CD14-positive monocyte (primary cell): ENCODE results near the gene PPP3CA. TPM values are rescaled to one million over a fixed set of nuclear protein-coding genes. Genes with fewer than 3 reads are reported as not detected.

Source experiments
- DNase-seq, 3 donors: peaks; one replicate each; pipeline ENCODE4 v3.0.0-alpha.2; 2011 to 2022
- H2AFZ ChIP-seq: 2 replicates; pipeline ENCODE4 v1.6.0; 2012; ENCODE audit warnings: mild to moderate bottlenecking, low read depth, low read length, inconsistent platforms; ENCODE audit not compliant: insufficient read depth, poor library complexity, severe bottlenecking
- H3K27ac ChIP-seq, 2 donors: 1 replicate in 1 of 2; 2 replicates in 1 of 2; pipeline ENCODE4 v1.5.1; 2012 to 2013; ENCODE audit warnings: low read length in 2 of 2, control low read depth in 1 of 2, inconsistent platforms in 1 of 2, low read depth in 1 of 2, mild to moderate bottlenecking in 1 of 2
- H3K27me3 ChIP-seq, 2 donors: one replicate each; pipeline versions ENCODE4 v1.6.0 to v1.6.1; 2011 to 2013; ENCODE audit warnings: low read length in 2 of 2; ENCODE audit not compliant: control insufficient read depth in 2 of 2, insufficient read depth in 2 of 2
- H3K36me3 ChIP-seq, 2 donors: replicated peaks in 1 of 2; 1 replicate in 1 of 2; 2 replicates in 1 of 2; pipeline versions ENCODE4 v1.5.1 to v1.6.1; 2012 to 2013; ENCODE audit warnings: low read length in 2 of 2, control low read depth in 1 of 2, inconsistent platforms in 1 of 2, mild to moderate bottlenecking in 1 of 2; ENCODE audit not compliant: insufficient read depth in 2 of 2, control insufficient read depth in 1 of 2
- H3K4me1 ChIP-seq, 2 donors: 1 replicate in 1 of 2; 2 replicates in 1 of 2; pipeline versions ENCODE4 v1.5.1 to v1.6.1; 2012 to 2013; ENCODE audit warnings: low read length in 2 of 2, control low read depth in 1 of 2, inconsistent platforms in 1 of 2, mild to moderate bottlenecking in 1 of 2, moderate library complexity in 1 of 2; ENCODE audit not compliant: insufficient read depth in 2 of 2, control insufficient read depth in 1 of 2
- H3K4me2 ChIP-seq: replicated peaks from 2 replicates; pipeline ENCODE3; 2012; ENCODE audit warnings: low read length, moderate library complexity, mild to moderate bottlenecking; ENCODE audit not compliant: poor library complexity, severe bottlenecking; ENCODE audit errors: extremely low read depth
- H3K4me3 ChIP-seq, 3 experiments: fragments of 200-600 bp in 1 of 3; sonication (generic) in 1 of 3; replicated peaks in 1 of 3; 1 replicate in 2 of 3; 2 replicates in 1 of 3; pipeline ENCODE4 v1.5.1; 2011 to 2013; ENCODE audit warnings: low read length in 3 of 3, mild to moderate bottlenecking in 3 of 3, control low read depth in 2 of 3, low read depth in 2 of 3, inconsistent platforms in 1 of 3, moderate library complexity in 1 of 3
- H3K79me2 ChIP-seq: 2 replicates; pipeline ENCODE4 v1.6.0; 2012; ENCODE audit warnings: mild to moderate bottlenecking, control low read depth, inconsistent platforms, low read length, moderate library complexity; ENCODE audit not compliant: insufficient read depth
- H3K9ac ChIP-seq: 2 replicates; pipeline ENCODE4 v1.6.0; 2017; ENCODE audit warnings: low read length, mild to moderate bottlenecking; ENCODE audit not compliant: insufficient read depth, poor library complexity, severe bottlenecking
- H3K9me3 ChIP-seq, 2 donors: replicated peaks in 1 of 2; 1 replicate in 1 of 2; 2 replicates in 1 of 2; pipeline versions ENCODE4 v1.5.1 to v1.6.1; 2012 to 2013; ENCODE audit warnings: low read length in 2 of 2, control low read depth in 1 of 2; ENCODE audit not compliant: control insufficient read depth in 1 of 2, insufficient read depth in 1 of 2
- H4K20me1 ChIP-seq: 2 replicates; pipeline ENCODE4 v1.6.0; 2012; ENCODE audit warnings: mild to moderate bottlenecking, low read length, control low read depth, moderate library complexity; ENCODE audit not compliant: insufficient read depth
- H3K27ac Mint-ChIP-seq, 7 donors: one replicate each; pipeline ENCODE4 v1.8.0; 2020; ENCODE audit warnings: mild to moderate bottlenecking in 7 of 7, mixed read lengths in 7 of 7, moderate library complexity in 6 of 7, inconsistent platforms in 2 of 7
- H3K27me3 Mint-ChIP-seq, 3 donors: one replicate each; pipeline ENCODE4 v1.8.0; 2021 to 2022; ENCODE audit warnings: low read depth in 3 of 3, mild to moderate bottlenecking in 3 of 3, mixed read lengths in 3 of 3, moderate library complexity in 3 of 3, inconsistent platforms in 1 of 3
- H3K36me3 Mint-ChIP-seq, 2 donors: one replicate each; pipeline ENCODE4 v1.8.0; 2020; ENCODE audit warnings: mixed read lengths in 2 of 2, inconsistent platforms in 1 of 2, mild to moderate bottlenecking in 1 of 2
- H3K4me1 Mint-ChIP-seq: one replicate; pipeline ENCODE4 v1.8.0; 2020; ENCODE audit warnings: mild to moderate bottlenecking, mixed read lengths
- H3K4me3 Mint-ChIP-seq, 2 donors: one replicate each; pipeline ENCODE4 v1.8.0; 2020; ENCODE audit warnings: mild to moderate bottlenecking in 2 of 2, mixed read lengths in 2 of 2, moderate library complexity in 1 of 2
- H3K9me3 Mint-ChIP-seq, 7 donors: one replicate each; pipeline ENCODE4 v1.8.0; 2020 to 2022; ENCODE audit warnings: mixed read lengths in 7 of 7, mild to moderate bottlenecking in 6 of 7, moderate library complexity in 6 of 7, inconsistent platforms in 2 of 7
- WGBS: methylation state at CpG from one replicate; pipeline ENCODE4 v1.1.5; 2013; ENCODE audit warnings: missing lambda C conversion rate; ENCODE audit not compliant: insufficient coverage; 5-methylcytosine and 5-hydroxymethylcytosine counted together
- intact Hi-C, 2 donors: fragments of 100-400 bp; cut with micrococcal nuclease; formaldehyde crosslinking; loops; one replicate each; pipeline versions ENCODE4 v1.15.0 to v1.15.1; 2023
- polyA plus RNA-seq, 3 donors: library from polyadenylated mRNA; depleted of rRNA in 1 of 3; unstranded in 2 of 3; stranded (reverse) in 1 of 3; fragments of 300-500 nt in 2 of 3; fragments of >200 nt in 1 of 3; fragmentation: Illumina TruSeq in 2 of 3; gene quantifications; 1 replicate in 2 of 3; 2 replicates in 1 of 3; pipeline ENCODE4 v1.2.3, GENCODE V29; 2012 to 2021
- TF ChIP-seq, protein P1 (sequence below): fragments of 200-600 bp; IDR thresholded peaks from one replicate; pipeline ENCODE4 v1.8.0; 2022; ENCODE audit warnings: antibody characterized with exemption, mild to moderate bottlenecking

Gene PPP3CA
- polyA plus RNA-seq, 3 donors, result 5.1 to 9.7 (median 8.9) TPM

DNA sequence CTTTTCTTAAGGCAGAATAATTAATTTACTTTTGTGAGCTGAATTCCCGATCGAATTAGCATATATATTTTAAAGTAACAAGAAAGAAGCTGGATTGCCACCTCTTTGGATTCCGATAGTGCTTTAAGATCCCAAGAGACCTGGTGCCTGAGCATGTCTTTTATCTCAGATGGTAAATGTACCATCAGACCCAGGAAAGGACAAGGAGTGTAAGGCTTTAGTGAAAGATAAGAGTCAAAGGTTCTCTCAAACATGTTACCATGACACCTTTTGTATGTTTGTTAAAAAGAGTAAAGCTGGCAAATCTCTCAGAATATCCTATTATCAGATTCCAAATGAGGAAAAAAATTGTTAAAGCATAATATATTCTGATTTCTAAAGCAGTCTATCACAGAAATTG is 198.8 kb downstream of the PPP3CA start:
- Histone ChIP-seq H3K27ac (no peak overlapping the region), H3K9me3 (no peaks in the 10 kb centered on the region), H3K79me2 (no peaks in the 10 kb centered on the region), H3K4me1 (no peaks in the 10 kb centered on the region), H4K20me1 (peaks cover 59% of the 10 kb centered on the region), H3K4me2 (no peak overlapping the region), H3K4me3 (no peak overlapping the region), H2AFZ (no peak overlapping the region), H3K9ac (no peak overlapping the region), H3K36me3 (no peaks in the 10 kb centered on the region), H3K27me3 (no peaks in the 10 kb centered on the region)
- no peak overlapping the region for H3K4me3 Mint-ChIP-seq
- peaks cover 6% of the 10 kb centered on the region for H3K4me1 Mint-ChIP-seq
- 100% methylated on average over 1 of the region's 3 CpGs for WGBS
- peaks cover 0 to 2% of the 10 kb centered on the region in 2 donors for H3K36me3 Mint-ChIP-seq
- H3K27ac Mint-ChIP-seq, result no peak overlapping the region
- intact Hi-C loops, result no loop called here
- TF ChIP-seq, protein P1, sequence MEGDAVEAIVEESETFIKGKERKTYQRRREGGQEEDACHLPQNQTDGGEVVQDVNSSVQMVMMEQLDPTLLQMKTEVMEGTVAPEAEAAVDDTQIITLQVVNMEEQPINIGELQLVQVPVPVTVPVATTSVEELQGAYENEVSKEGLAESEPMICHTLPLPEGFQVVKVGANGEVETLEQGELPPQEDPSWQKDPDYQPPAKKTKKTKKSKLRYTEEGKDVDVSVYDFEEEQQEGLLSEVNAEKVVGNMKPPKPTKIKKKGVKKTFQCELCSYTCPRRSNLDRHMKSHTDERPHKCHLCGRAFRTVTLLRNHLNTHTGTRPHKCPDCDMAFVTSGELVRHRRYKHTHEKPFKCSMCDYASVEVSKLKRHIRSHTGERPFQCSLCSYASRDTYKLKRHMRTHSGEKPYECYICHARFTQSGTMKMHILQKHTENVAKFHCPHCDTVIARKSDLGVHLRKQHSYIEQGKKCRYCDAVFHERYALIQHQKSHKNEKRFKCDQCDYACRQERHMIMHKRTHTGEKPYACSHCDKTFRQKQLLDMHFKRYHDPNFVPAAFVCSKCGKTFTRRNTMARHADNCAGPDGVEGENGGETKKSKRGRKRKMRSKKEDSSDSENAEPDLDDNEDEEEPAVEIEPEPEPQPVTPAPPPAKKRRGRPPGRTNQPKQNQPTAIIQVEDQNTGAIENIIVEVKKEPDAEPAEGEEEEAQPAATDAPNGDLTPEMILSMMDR, result no peak
- no peak for DNase-seq
- no peaks in the 10 kb centered on the region for H3K27me3 Mint-ChIP-seq
- peaks cover 0 to 3% (median 0%) of the 10 kb centered on the region in 7 donors for H3K9me3 Mint-ChIP-seq

DNA sequence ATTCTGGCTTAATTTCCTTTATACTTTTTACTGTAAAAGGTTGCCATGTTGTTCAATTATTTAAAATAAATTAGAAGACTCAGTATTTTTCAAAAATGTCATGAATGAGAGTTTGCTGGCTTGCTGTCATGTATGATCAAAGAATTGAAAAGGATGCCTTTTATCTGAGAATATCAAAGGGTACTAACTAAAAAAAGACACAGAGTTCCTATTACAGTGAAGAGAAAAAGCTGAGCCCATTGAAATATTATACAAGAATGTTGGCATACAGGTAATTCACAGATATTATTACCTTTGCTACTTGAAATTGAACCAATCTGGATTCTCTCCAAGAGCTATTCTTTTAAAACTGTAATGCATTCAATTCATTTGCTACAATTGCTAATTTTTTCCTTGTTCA is 200.0 kb downstream of the PPP3CA start:
- H3K9me3 ChIP-seq, result no peaks in the 10 kb centered on the region
- peaks cover 61% of the 10 kb centered on the region for H4K20me1 ChIP-seq
- Mint-ChIP-seq H3K9me3 (peaks cover 0 to 3% (median 0%) of the 10 kb centered on the region in 7 donors), H3K27ac (no peak overlapping the region), H3K4me3 (no peak overlapping the region), H3K27me3 (no peaks in the 10 kb centered on the region), H3K36me3 (peaks cover 0 to 2% of the 10 kb centered on the region in 2 donors), H3K4me1 (peaks cover 14% of the 10 kb centered on the region)
- no peaks in the 10 kb centered on the region for H3K27me3 ChIP-seq
- intact Hi-C loops, result no loop called here
- no peak overlapping the region for H3K9ac ChIP-seq
- no peak for DNase-seq
- no peaks in the 10 kb centered on the region for H3K36me3 ChIP-seq
- H3K4me3 ChIP-seq, result no peak overlapping the region
- H3K4me2 ChIP-seq, result no peak overlapping the region
- no peak overlapping the region for H2AFZ ChIP-seq
- peaks cover 9% of the 10 kb centered on the region for H3K79me2 ChIP-seq
- no peak overlapping the region for H3K27ac ChIP-seq
- TF ChIP-seq, protein P1, result no peak
- H3K4me1 ChIP-seq, result peaks cover 0 to under 1% of the 10 kb centered on the region in 2 donors
